Stimulated activated CD8-positive, alpha-beta memory T cell treated with anti-CD3 and anti-CD28 coated beads, Interleukin-7, amount 100 ng/mL, for 1 hour (primary cell): ENCODE measurements around the gene BLVRA.
A peak's percentile ranks its signal among the peaks of the same experiment; 100 is the strongest.

Experiments used
- DNase-seq, 2 donors: peaks; one replicate each; pipeline ENCODE4 v3.0.0-alpha.2; 2020; ENCODE audit warnings: low read depth in 2 of 2

Gene BLVRA

DNA sequence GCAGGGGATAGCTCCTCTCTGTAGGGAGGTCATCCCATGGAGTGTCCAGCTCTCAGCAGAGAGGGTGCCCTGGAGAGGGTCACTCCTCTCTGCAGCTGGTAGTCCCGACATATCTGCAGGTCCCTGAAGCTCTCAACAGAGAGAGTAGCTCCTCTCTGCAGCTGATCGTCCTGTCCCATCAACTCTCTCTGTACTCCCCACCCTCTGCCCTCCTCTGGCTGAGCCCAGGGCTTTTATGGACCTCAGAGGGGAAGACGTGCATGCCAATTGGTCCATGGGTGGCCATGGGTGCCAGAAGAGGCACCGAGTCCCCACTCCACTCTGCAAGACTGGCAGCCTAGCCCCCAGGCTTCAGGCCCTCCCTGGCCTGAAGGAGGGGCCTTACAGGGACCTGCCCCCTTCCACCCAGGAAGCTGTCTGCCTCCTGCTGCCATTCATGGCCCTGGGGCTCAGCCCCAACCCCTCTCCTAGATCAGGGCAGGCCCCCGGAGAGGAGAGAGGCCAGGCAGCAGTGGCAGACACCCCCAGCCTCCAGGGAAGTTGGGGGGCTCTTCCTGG lies 9.0 kb upstream of the BLVRA start:
- DNase-seq = no peak

GRCh38 chr7:43750016-43750887 lies 8.2 kb upstream of the BLVRA start:
- no peak for DNase-seq

DNA sequence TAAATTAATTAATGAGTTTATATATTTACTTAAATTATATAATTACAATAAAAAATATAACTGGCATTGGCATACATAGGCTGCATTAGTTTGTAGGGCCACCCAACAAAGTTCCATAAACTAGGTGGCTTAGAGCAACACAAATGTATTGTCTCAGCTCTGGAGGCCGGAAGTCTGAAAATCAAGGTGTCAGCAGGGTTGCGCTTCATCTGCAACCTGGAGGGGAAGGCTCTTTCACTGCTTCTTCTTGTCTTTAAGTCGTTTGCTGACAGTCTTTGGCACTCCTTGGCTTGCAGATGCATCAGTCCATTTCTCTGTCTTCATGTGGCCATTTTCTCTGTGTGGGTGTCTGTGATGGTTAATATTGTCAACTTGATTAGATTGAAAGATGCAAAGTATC lies 6.1 kb upstream of the BLVRA start:
- no peak for DNase-seq

- DNase-seq = no peak
These were observed 5.1 kb upstream of the BLVRA start for GRCh38 chr7:43753271-43753810.

DNA sequence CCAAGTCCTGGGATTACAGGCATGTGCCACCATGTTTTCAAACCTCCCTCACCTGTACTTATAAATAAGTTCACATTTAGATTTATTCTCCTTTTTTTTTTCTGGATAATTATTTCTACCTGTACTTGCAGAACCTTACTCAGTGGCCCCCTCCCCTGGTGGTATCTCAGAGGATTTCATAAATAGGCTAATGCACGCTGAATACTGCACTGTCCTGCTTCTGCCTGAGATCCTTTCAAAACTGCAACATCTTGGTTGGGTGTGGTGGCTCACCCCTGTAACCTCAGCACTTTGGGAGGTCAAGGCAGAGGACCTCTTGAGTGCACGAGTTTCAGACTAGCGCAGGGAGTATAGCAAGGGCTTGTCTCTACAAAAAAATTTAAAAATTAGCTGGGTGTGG lies 4.6 kb upstream of the BLVRA start:
- DNase-seq = no peak

GRCh38 chr7:43754596-43754995 lies 3.9 kb upstream of the BLVRA start:
- DNase-seq = no peak

GRCh38 chr7:43756368-43757072 lies 2.0 kb upstream of the BLVRA start:
- DNase-seq = no peak

- DNase-seq = no peak
These were observed 1.3 kb upstream of the BLVRA start for GRCh38 chr7:43757073-43757720.

- peak in 1 of 2 donors; percentile 5 for DNase-seq
These were observed 573 bp downstream of the BLVRA start for GRCh38 chr7:43758822-43759683.

- no peak for DNase-seq
These were observed 2.4 kb downstream of the BLVRA start for GRCh38 chr7:43760861-43761260.

DNA sequence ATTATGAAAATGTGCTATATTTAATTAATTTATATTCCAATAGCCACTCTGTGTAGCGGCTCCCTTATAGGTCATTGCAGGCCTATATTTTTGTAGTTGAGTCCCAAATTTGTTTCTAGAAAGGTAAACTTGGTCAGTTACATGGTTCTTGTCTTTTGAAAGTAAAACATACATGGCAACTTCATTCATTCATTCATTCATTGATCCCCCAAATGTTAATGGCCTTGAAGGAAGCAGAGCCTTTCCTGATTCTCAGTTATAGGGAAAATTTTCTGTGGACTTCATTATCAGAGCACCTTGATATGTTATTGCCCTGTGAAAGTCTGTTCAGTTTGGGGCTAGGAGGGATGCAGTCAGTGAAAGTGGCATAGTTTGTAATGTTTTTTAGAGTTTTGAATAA lies 2.9 kb downstream of the BLVRA start:
- no peak for DNase-seq

DNA sequence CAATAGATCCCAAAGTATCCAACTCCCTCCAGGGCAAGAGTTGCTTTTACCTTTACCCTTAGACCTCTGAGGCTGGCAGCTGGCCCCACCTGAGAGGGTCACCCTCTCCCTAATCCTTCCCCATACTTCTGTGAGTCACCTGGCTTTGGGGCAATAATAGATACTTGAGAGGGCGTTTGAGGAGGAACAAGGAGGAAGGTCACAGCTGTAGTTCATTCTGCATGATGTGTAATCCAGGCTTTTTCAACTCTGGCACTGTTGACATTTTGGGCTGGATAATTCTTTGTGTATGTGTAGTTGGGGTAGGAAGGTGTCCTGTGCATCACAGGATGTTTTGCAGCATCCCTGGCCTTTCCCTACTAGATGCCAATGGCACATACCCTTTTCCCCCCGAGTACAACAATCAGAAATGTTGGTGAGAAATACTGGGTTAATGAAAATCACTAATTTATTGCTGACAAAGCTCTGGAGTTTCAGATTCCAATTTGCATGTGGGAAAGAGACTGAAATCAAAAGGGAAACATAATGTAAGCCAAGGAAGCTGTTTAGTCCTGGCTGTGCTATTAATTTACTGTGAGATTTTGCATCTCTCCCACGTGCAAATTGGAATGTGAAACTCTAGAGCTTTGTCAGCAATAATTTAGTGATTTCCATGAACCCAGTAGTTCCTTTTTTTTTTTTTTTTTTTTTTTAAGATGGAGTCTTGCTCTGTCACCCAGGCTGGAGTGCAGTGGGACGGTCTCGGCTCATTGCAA lies 3.6 kb downstream of the BLVRA start:
- no peak for DNase-seq

- DNase-seq = no peak
These were observed 4.7 kb downstream of the BLVRA start for GRCh38 chr7:43763183-43763582.

DNA sequence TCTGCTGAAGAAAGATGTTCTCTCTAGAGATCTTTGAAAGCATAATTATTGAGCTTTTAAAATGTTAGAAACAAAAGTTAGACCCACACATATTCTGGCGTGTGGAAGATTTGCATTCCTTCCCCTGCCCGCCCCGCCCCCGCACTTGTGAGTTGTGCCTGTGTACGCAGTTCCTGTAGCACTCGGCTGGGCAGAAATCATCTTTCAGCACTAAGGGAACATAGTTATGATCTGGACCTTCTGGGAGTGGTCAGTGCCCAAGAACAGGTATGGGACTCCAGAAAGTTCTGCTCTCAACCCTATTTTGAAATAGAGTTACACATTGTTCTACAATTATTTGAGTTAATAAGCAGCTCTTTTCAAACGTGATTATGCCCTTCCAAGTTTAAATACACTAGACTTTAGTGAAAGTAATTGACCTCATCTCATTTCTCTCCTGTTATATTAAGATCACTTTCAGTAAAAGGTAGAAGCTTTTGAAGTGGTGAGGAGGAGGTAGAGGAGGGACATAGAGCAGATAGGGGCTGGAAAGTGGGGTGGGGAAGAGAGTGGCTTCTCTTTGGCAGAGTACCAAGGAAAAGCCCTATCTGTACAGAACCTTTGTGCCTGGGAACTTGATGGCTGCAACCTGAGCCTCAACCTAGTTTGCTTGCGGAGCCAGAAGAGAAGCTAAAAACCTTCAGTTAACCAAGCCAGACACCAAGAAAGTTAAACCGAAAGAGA lies 5.7 kb downstream of the BLVRA start:
- peak in 1 of 2 donors; percentile 8 for DNase-seq

DNA sequence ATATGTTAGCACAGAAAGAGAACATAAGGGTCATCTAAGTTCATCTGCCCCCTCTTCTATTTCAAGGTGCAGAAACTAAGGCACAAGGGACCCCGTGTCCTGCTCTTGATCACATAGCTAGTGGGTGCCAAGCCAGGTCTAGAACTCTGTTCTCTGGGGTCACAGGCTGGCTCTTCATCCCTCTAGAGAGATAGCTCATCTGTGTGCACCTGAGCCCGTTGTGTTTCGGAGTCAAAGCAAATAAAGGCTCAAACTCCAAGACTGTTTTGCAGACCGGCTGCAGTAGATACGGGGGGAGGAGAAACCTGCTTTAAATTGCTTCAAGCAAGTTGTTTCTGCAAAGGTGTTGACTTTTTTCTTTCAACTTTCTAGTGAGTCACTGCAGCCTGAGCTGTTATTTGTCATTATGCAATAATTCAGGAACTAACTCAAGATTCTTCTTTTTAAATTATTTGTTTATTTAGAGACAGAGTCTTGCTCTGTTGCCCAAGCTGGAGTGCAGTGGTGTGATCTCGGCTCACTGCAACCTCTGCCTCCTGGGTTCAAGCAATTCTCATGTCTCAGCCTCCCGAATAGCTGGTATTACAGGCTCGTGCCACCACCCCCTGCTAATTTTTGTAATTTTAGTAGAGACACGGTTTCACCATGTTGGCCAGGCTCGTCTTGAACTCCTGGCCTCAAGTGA lies 6.5 kb downstream of the BLVRA start:
- DNase-seq = no peak

GRCh38 chr7:43766564-43766963 lies 8.1 kb downstream of the BLVRA start:
- DNase-seq = no peak

DNA sequence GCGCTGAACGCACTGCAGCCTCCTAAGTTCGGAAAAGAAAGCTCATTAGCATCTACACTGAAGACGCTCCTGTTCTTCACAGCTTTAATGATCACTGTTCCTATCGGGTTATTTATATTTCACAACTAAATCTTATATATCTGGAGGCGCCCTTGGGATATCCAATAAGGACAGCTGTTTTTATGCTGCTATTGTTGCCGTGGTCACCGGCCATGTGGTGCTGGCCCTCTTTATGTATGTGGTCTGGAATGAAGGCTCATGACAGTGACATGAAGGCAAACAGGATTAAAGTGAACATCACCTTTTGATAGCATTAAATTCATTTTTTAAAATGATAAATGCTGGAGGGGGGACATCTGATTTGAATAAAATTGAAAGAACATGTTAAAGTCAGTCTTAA lies 8.8 kb downstream of the BLVRA start:
- no peak for DNase-seq

DNA sequence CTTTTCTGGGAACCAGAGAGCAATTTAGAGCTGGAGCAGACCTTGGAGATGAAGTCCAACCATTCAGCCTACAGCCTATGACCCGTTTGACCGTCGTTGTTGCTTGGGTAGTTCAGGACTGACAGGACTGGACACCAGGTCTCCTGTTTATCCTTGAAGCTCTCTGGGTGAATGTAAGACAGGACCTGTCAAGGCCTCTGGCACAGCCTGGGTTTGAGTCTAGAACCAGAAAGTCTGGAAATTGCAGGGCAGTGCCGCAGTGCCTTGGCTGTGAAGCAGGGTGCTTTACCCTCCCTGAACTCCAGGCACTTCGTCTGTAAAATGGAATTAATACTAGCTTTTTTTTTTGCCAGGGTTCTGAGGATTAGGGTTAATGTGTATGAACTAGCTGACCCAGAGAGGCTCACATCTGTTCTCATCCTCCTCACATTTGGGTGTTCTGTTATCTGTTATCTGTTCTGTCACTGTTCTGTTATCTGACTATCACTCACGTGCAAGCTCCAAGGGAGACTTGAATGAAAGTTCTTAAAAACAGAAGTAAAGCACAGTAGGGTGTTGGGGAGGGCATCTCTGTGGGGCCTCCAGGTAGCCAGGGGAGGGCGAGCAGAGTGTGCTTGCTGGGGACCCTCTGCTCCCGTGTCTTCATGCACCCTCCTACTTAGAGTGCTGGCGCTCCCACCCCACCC lies 9.9 kb downstream of the BLVRA start:
- no peak for DNase-seq

- no peak for DNase-seq
These were observed 10.4 kb downstream of the BLVRA start for GRCh38 chr7:43768887-43769272.
